Heart right ventricle (tissue), 16 donors: Measurements from ENCODE around the gene LANCL1. TPM values are rescaled to one million over a fixed set of nuclear protein-coding genes. Genes with fewer than 3 reads are reported as not detected.

Source experiments
- ATAC-seq, 8 donors: fragments of 200-7000 bp; cut with Tn5 transposase; one replicate each; pipeline ENCODE4 v1.9.1; 2020; ENCODE audit warnings: mild to moderate bottlenecking in 8 of 8, moderate library complexity in 8 of 8, moderate number of reproducible peaks in 1 of 8
- DNase-seq, 2 donors: peaks; one replicate each; pipeline ENCODE4 v3.0.0-alpha.2; 2020
- H3K27ac ChIP-seq, 10 donors: fragments of 200-600 bp; sonication (generic) in 2 of 10; one replicate each; pipeline versions ENCODE4 v1.5.0 to v1.8.0; 2020 to 2022; ENCODE audit warnings: mild to moderate bottlenecking in 3 of 10
- H3K27me3 ChIP-seq, 7 donors: fragments of 200-600 bp; one replicate each; pipeline ENCODE4 v1.8.0; 2021 to 2022; ENCODE audit warnings: mild to moderate bottlenecking in 2 of 7
- H3K36me3 ChIP-seq, 9 donors: fragments of 200-600 bp; sonication (generic) in 1 of 9; one replicate each; pipeline versions ENCODE4 v1.5.0 to v1.8.0; 2020 to 2022; ENCODE audit warnings: mild to moderate bottlenecking in 2 of 9
- H3K4me1 ChIP-seq, 9 donors: fragments of 200-600 bp; sonication (generic) in 1 of 9; one replicate each; pipeline versions ENCODE4 v1.5.0 to v1.8.0; 2020 to 2022; ENCODE audit warnings: mild to moderate bottlenecking in 4 of 9
- H3K4me3 ChIP-seq, 10 donors: fragments of 200-600 bp; sonication (generic) in 2 of 10; one replicate each; pipeline versions ENCODE4 v1.5.0 to v1.8.0; 2020 to 2022; ENCODE audit warnings: mild to moderate bottlenecking in 7 of 10, moderate library complexity in 2 of 10
- H3K9me3 ChIP-seq, 11 donors: fragments of 200-600 bp in 10 of 11; sonication (generic) in 2 of 11; one replicate each; pipeline versions ENCODE4 v1.5.0 to v1.8.0; 2013 to 2022; ENCODE audit warnings: mild to moderate bottlenecking in 2 of 11, control low read depth in 1 of 11, moderate library complexity in 1 of 11
- CTCF ChIP-seq, 9 donors: fragments of 200-600 bp; sonication (generic) in 2 of 9; IDR thresholded peaks; one replicate each; pipeline versions ENCODE4 v1.5.0 to v1.8.0; 2021 to 2022; ENCODE audit warnings: antibody characterized with exemption in 9 of 9, mild to moderate bottlenecking in 5 of 9, moderate library complexity in 1 of 9
- WGBS, 2 donors: extraction: QIAGEN DNeasy Blood & Tissue Kit; methylation state at CpG; one replicate each; pipeline ENCODE4 v1.1.7; 2013; ENCODE audit warnings: inconsistent platforms in 1 of 2; 5-methylcytosine and 5-hydroxymethylcytosine counted together
- intact Hi-C, 10 donors: fragments of 100-400 bp; cut with DNase I; formaldehyde crosslinking; loops; one replicate each; pipeline versions ENCODE4 v1.11.1 to v1.14.2; 2022
- polyA plus RNA-seq, 2 donors: library from polyadenylated mRNA; stranded (reverse); fragments of 200-250 nt; gene quantifications; one replicate each; pipeline ENCODE4 v1.2.3, GENCODE V29; 2013
- total RNA-seq, 10 donors: library from RNA; stranded (reverse); fragmentation: NEBNext Ultra II Directional in 3 of 10; extraction: Animal tissue kit (Norgen Biotek cat#: 25700) in 3 of 10; gene quantifications; one replicate each; pipeline versions ENCODE4 v1.2.1 to v1.2.4, GENCODE V29; 2021 to 2023
- donor health status: Arrhythmogenic right ventricular cardiomyopathy.
- donor health status: ischemic (EF 13 %, LVEDD 7.1; RV severe dilation, severe dysfunction).
- donor health status: healthy with polysubstance abuse.
- donor health status: DM: no; HTN: yes; CAD: no.
- donor health status: DM: no; HTN: no; CAD: no.
- donor health status: ischemic (EF 25% LVEDD 6.9; RV normal size, moderate dysfunction).
- donor health status: ischemic (EF 25% LVEDD 5.7; RV mildly dilated, moderate dysfunction).
- donor health status: healthy.
- donor health status: DM: yes; HTN: yes; CAD: no.
- donor health status: Ischemic cardiomyopathy.
- donor health status: ischemic (EF 35%, LVEDD 5.7; RV mildly dilated, moderate dysfunction).
- donor health status: nonischemic (EF 11% LVEDD 7.7; RV severe dilation, severe dysfunction).
- donor health status: DM: yes; HTN: yes; CAD: no.
- donor health status: PGD.
- donor health status: ischemic (EF 29% LVEDD 5.4; RV normal size, mild dysfunction).
- donor health status: nonischemic (EF 23%, LVEDD 6.1; RV moderate dilation, normal function).

The LANCL1 gene
- total and polyA plus RNA-seq, 12 donors: 5.9 to 76.1 (median 58.9) TPM

GRCh38 chr2:210399440-210400041 lies 77.0 kb downstream of the LANCL1 start:
- 50 to 59% methylated on average over 3 of the region's 3 CpGs for WGBS, 2 donors
- intact Hi-C loops: loop anchor here (1.0 to 10.0 kb wide), 8 partner anchors 145 to 425 kb away; no protein-coding TSS in a partner anchor
- no peak overlapping the region for H3K4me3 ChIP-seq
- no peaks in the 10 kb centered on the region for H3K27me3 ChIP-seq
- H3K36me3 ChIP-seq: no peaks in the 10 kb centered on the region
- ATAC-seq (no peak), DNase-seq (no peak)
- no peaks in the 10 kb centered on the region for H3K9me3 ChIP-seq
- TF ChIP-seq CTCF (IDR thresholded peaks at IDR 0.05): peak in 8 of 9 donors; percentile 44 to 69 (median 52)
- H3K27ac ChIP-seq: no peak overlapping the region
- peaks cover 0 to 9% (median 0%) of the 10 kb centered on the region in 9 donors for H3K4me1 ChIP-seq

- WGBS, 2 donors: 42 to 46% methylated on average over 4 of the region's 4 CpGs
- TF ChIP-seq CTCF (IDR thresholded peaks at IDR 0.05): no peak
- peak in 7 of 8 donors; percentile 51 to 94 (median 84) for ATAC-seq
Observed at GRCh38 chr2:210392469-210392881, 84.1 kb downstream of the LANCL1 start.

GRCh38 chr2:210389856-210390255 lies 86.7 kb downstream of the LANCL1 start:
- Histone ChIP-seq H3K9me3 (no peaks in the 10 kb centered on the region), H3K27me3 (no peaks in the 10 kb centered on the region), H3K27ac (no peak overlapping the region), H3K4me1 (peaks cover 0 to 20% (median 3%) of the 10 kb centered on the region in 9 donors), H3K36me3 (no peaks in the 10 kb centered on the region), H3K4me3 (no peak overlapping the region)
- intact Hi-C loops: loop anchor here in 2 of 10 donors (10.0 kb wide), 2 partner anchors 145 to 415 kb away; no protein-coding TSS in a partner anchor
- TF ChIP-seq CTCF (IDR thresholded peaks at IDR 0.05): no peak
- WGBS, 2 donors: 82 to 86% methylated on average over 3 of the region's 3 CpGs
- DNase-seq (no peak), ATAC-seq (no peak)

More at GRCh38 chr2:210392469-210392881, 84.1 kb downstream of the LANCL1 start:
- no peaks in the 10 kb centered on the region for H3K9me3 ChIP-seq
- no peaks in the 10 kb centered on the region for H3K36me3 ChIP-seq
- H3K27ac ChIP-seq: peak overlapping the region in 4 of 10 donors; percentile 4 to 74 (median 38)
- no peak overlapping the region for H3K4me3 ChIP-seq
- H3K4me1 ChIP-seq: peaks cover 0 to 14% (median 3%) of the 10 kb centered on the region in 9 donors
- DNase-seq: peak in 1 of 2 donors; percentile 41
- intact Hi-C loops: loop anchor here in 2 of 10 donors (10.0 kb wide), 2 partner anchors 148 to 418 kb away; no protein-coding TSS in a partner anchor
- H3K27me3 ChIP-seq: no peaks in the 10 kb centered on the region

GRCh38 chr2:210388148-210388547 lies 88.4 kb downstream of the LANCL1 start:
- DNase-seq (no peak), ATAC-seq (no peak)
- Histone ChIP-seq H3K9me3 (no peaks in the 10 kb centered on the region), H3K27me3 (no peaks in the 10 kb centered on the region), H3K4me3 (no peak overlapping the region), H3K36me3 (no peaks in the 10 kb centered on the region), H3K27ac (no peak overlapping the region), H3K4me1 (peaks cover 0 to 20% (median 3%) of the 10 kb centered on the region in 9 donors)
- TF ChIP-seq CTCF (IDR thresholded peaks at IDR 0.05): no peak
- intact Hi-C loops: no loop called here
